Testis (tissue), 2 donors: ENCODE data around the gene RASGEF1C.

Experiments used
- CTCF ChIP-seq, 3 experiments: fragments of 450-650 bp in 2 of 3; fragments of 200-600 bp in 1 of 3; sonication (generic) in 1 of 3; IDR thresholded peaks; one replicate each; pipeline ENCODE4 v1.5.1; 2016 to 2019; ENCODE audit warnings: antibody characterized with exemption in 3 of 3, mild to moderate bottlenecking in 2 of 3, moderate library complexity in 1 of 3
- POLR2A ChIP-seq: fragments of 450-650 bp; IDR thresholded peaks from one replicate; pipeline ENCODE4 v1.6.1; 2017; ENCODE audit warnings: antibody characterized with exemption, mild to moderate bottlenecking, moderate library complexity

- no peak for TF ChIP-seq POLR2A
- no peak for TF ChIP-seq CTCF (IDR thresholded peaks at IDR 0.05)
Measured at GRCh38 chr5:180213657-180214207, 4.7 kb upstream of the RASGEF1C start.
